Transverse colon (tissue), 4 donors: ENCODE results near the gene SPEM2. TPM values are rescaled to one million over a fixed set of nuclear protein-coding genes. Genes with fewer than 3 reads are reported as not detected.

Experiments used
- DNase-seq: peaks from one replicate; pipeline ENCODE4 v3.0.0-alpha.2; 2019
- H3K27ac ChIP-seq, 4 donors: fragments of 200-600 bp; sonication (generic); 2 replicates each; pipeline ENCODE4 v1.5.1; 2016 to 2018; ENCODE audit warnings: inconsistent platforms in 4 of 4
- H3K27me3 ChIP-seq: fragments of 200-600 bp; sonication (generic); 2 replicates; pipeline ENCODE4 v1.5.1; 2017; ENCODE audit warnings: inconsistent platforms
- H3K36me3 ChIP-seq, 4 donors: fragments of 200-600 bp; sonication (generic); 2 replicates each; pipeline ENCODE4 v1.5.1; 2017 to 2019; ENCODE audit warnings: inconsistent platforms in 4 of 4
- H3K4me1 ChIP-seq, 4 donors: fragments of 200-600 bp; sonication (generic); 2 replicates each; pipeline ENCODE4 v1.5.1; 2017 to 2020; ENCODE audit warnings: inconsistent platforms in 4 of 4
- H3K4me3 ChIP-seq, 4 donors: fragments of 200-600 bp; sonication (generic); 1 replicate in 1 of 4; 2 replicates in 3 of 4; pipeline versions ENCODE4 v1.5.1 to v1.6.1; 2017 to 2019; ENCODE audit warnings: inconsistent platforms in 4 of 4
- H3K9me3 ChIP-seq, 2 donors: fragments of 200-600 bp; sonication (generic); 2 replicates each; pipeline ENCODE4 v1.5.1; 2017 to 2019; ENCODE audit warnings: inconsistent platforms in 2 of 2
- CTCF ChIP-seq, 5 experiments: fragments of 200-600 bp in 3 of 5; fragments of 450-650 bp in 2 of 5; sonication (generic) in 3 of 5; IDR thresholded peaks; 1 replicate in 2 of 5; 2 replicates in 3 of 5; pipeline ENCODE4 v1.5.1; 2016 to 2017; ENCODE audit warnings: antibody characterized with exemption in 5 of 5, inconsistent platforms in 3 of 5, mild to moderate bottlenecking in 2 of 5, moderate library complexity in 1 of 5
- EP300 ChIP-seq: sonication (generic); formaldehyde crosslinking; IDR thresholded peaks from one replicate; pipeline ENCODE4 v1.6.1; 2017; ENCODE audit warnings: antibody characterized with exemption, low read depth
- POLR2A ChIP-seq: fragments of 450-650 bp; IDR thresholded peaks from one replicate; pipeline ENCODE4 v1.6.1; 2016; ENCODE audit warnings: antibody characterized with exemption, mild to moderate bottlenecking, moderate library complexity
- POLR2AphosphoS5 ChIP-seq, 3 donors: sonication (generic); formaldehyde crosslinking; IDR thresholded peaks; one replicate each; pipeline ENCODE4 v1.6.1; 2016; ENCODE audit warnings: antibody characterized with exemption in 3 of 3
- WGBS, 2 donors: methylation state at CpG; one replicate each; pipeline ENCODE4 v1.1.5; 2018; ENCODE audit warnings: low coverage in 1 of 2; 5-methylcytosine and 5-hydroxymethylcytosine counted together
- in situ Hi-C, 4 donors: fragments of 200-750 bp; cut with MboI; loops; one replicate each; pipeline versions ENCODE4 v1.15.0 to v1.15.1; 2017; ENCODE audit warnings: low sequenced_read_pairs in 3 of 4, low pct_ligation_motif_present in 1 of 4, low pct_unique_long_range_greater_than_20kb in 1 of 4
- intact Hi-C: fragments of 100-400 bp; cut with DNase I; formaldehyde crosslinking; loops from one replicate; pipeline ENCODE4 v1.15.1; 2023; ENCODE audit warnings: low total_unique reads
- total RNA-seq, 4 donors: library from RNA; depleted of rRNA; stranded (reverse); fragments of >200 nt; gene quantifications; one replicate each; pipeline ENCODE4 v1.1.0, GENCODE V29; 2016

The SPEM2 gene
- total RNA-seq, 4 donors from 2014 or later: not detected

DNA sequence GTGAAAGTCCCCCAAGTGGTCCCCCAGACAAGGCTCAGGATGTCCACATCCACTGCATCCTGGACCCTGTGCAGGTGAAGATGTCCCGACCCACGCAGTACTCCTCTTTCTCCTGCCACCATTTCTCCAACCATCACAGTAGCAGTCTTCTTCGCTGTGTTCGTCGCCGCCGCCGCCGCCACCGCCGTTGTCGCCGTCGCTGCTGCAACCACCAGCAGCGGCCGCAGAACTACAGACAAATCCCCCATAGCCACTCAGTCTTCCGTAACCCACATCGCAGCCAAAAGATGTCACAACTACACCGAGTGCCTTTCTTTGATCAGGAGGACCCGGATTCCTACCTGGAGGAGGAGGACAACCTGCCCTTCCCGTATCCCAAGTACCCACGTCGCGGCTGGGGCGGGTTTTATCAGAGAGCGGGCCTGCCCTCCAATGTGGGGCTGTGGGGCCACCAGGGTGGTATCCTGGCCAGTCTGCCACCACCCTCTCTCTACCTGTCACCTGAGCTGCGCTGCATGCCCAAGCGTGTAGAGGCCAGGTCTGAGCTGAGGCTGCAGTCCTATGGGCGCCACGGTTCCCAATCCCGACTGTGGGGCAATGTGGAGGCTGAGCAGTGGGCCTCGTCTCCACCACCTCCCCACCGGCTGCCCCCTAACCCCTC is 917 bp downstream of the SPEM2 start:
- no peak for DNase-seq
- no peak overlapping the region for H3K4me3 ChIP-seq
- intact Hi-C loops (no loop called here), in situ Hi-C loops (no loop called here)
- 96 to 100% methylated on average over 2 to 28 of the region's 33 CpGs for WGBS, 2 donors
- no peak for TF ChIP-seq EP300
- TF ChIP-seq CTCF (IDR thresholded peaks at IDR 0.05): no peak
- TF ChIP-seq POLR2AphosphoS5 (IDR thresholded peaks at IDR 0.05): no peak
- TF ChIP-seq POLR2A: no peak
- no peak overlapping the region for H3K27ac ChIP-seq
- no peaks in the 10 kb centered on the region for H3K36me3 ChIP-seq
- no peaks in the 10 kb centered on the region for H3K4me1 ChIP-seq
- no peaks in the 10 kb centered on the region for H3K27me3 ChIP-seq
- H3K9me3 ChIP-seq: no peaks in the 10 kb centered on the region

DNA sequence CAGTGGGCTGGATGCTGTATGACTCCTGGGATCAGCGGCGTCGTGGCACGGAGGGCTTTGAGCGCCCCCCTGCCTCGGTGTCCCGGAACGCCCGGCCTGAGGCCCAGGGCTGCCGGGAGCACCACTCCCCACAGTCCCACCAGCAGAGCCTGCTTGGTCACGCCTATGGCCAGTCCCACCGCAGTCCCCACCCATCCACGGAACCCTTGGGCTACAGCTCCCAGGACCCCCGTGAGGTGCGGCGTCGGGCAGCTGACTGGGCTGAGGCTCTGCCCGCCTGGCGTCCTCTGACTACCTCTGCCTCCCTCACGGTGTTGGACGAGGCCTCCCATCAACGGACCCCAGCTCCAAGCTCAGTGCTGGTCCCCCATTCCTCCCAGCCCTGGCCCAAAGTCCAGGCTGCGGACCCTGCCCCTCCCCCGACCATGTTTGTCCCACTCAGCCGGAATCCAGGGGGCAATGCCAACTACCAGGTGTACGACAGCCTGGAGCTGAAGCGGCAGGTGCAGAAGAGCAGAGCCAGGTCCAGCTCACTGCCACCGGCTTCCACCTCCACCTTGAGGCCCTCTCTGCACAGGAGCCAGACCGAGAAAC is 1.6 kb downstream of the SPEM2 start:
- no peak for DNase-seq
- 89% methylated on average over 28 of the region's 29 CpGs; no CpG with 5 or more reads in 1 of the 2 donors for WGBS, 2 donors
- H3K27me3 ChIP-seq: no peaks in the 10 kb centered on the region
- no peaks in the 10 kb centered on the region for H3K36me3 ChIP-seq
- H3K9me3 ChIP-seq: no peaks in the 10 kb centered on the region
- intact Hi-C loops (no loop called here), in situ Hi-C loops (no loop called here)
- no peaks in the 10 kb centered on the region for H3K4me1 ChIP-seq
- TF ChIP-seq POLR2A: no peak
- no peak for TF ChIP-seq POLR2AphosphoS5 (IDR thresholded peaks at IDR 0.05)
- no peak for TF ChIP-seq EP300
- no peak for TF ChIP-seq CTCF (IDR thresholded peaks at IDR 0.05)
- H3K27ac ChIP-seq: no peak overlapping the region
- H3K4me3 ChIP-seq: no peak overlapping the region

DNA sequence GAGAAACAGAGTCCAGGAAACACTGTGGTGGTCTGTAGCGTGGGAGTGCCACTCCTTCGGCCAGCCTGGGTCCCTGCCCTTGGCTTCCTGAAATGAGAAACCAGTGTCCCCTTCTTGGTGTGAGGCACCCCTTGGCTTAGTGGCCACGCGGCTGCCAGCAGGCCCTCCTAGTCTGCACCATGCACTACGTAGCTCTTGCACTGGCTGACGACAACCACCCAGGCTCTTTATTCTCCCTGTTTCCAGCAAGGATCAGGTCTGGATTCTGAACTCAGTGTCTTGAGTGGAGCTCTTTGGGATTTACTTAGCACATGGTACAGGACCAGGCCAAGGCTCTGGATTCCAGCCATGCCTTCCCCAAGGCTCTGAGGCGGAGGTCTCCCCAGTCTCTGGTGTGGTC is 2.1 kb downstream of the SPEM2 start:
- Histone ChIP-seq H3K27me3 (no peaks in the 10 kb centered on the region), H3K36me3 (no peaks in the 10 kb centered on the region), H3K27ac (no peak overlapping the region), H3K9me3 (no peaks in the 10 kb centered on the region), H3K4me3 (no peak overlapping the region), H3K4me1 (no peaks in the 10 kb centered on the region)
- TF ChIP-seq POLR2AphosphoS5 (IDR thresholded peaks at IDR 0.05) (no peak), EP300 (no peak), POLR2A (no peak), CTCF (IDR thresholded peaks at IDR 0.05) (no peak)
- DNase-seq: no peak
- in situ Hi-C loops (no loop called here), intact Hi-C loops (no loop called here)
- WGBS, 2 donors: 88% methylated on average over 7 of the region's 7 CpGs; no CpG with 5 or more reads in 1 of the 2 donors

DNA sequence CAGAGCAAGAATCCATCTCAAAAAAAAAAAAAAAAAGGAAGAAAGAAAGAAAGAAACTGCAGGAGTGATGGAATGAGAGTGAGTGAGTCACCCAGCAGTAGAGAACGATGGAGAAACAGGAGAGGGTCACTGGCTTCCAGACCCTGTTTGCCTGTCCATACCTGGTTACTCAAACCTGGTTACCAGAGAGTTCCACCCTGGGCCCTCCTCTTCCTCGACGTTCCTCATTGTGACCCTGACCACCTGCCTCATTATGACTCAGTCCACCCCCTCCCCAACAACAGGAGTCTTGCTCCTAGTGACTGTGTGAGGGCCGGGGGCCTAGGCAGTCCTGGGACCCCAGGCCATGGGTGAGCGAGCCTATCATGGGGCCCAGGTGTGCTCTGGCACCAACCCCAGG is 3.1 kb downstream of the SPEM2 start, which contains the start of gene SPEM3:
Gene SPEM3, plus strand, starts transcription at position 301 of the 400 bp plus-strand sequence. Its CDS starts 46 bp downstream, at position 347.
- Histone ChIP-seq H3K9me3 (no peaks in the 10 kb centered on the region), H3K36me3 (no peaks in the 10 kb centered on the region), H3K27me3 (no peaks in the 10 kb centered on the region), H3K27ac (no peak within 1 kb of the TSS), H3K4me1 (no peaks in the 10 kb centered on the region), H3K4me3 (no peak within 1 kb of the TSS)
- intact Hi-C loops: no loop called here
- DNase-seq: no peak
- 74% methylated on average over 5 of the region's 5 CpGs; no CpG with 5 or more reads in 1 of the 2 donors for WGBS, 2 donors
- no peak for TF ChIP-seq EP300
- TF ChIP-seq POLR2A: no peak
- no peak for TF ChIP-seq POLR2AphosphoS5 (IDR thresholded peaks at IDR 0.05)
- TF ChIP-seq CTCF (IDR thresholded peaks at IDR 0.05): no peak
- in situ Hi-C loops: no loop called here
